Lower leg skin (tissue), 3 donors: ENCODE measurements around the gene MCOLN1.

Source experiments
- CTCF ChIP-seq, 3 donors: fragments of 450-650 bp; IDR thresholded peaks; one replicate each; pipeline ENCODE4 v1.5.1; 2016; ENCODE audit warnings: antibody characterized with exemption in 3 of 3, mild to moderate bottlenecking in 3 of 3, moderate library complexity in 2 of 3
- POLR2A ChIP-seq, 2 donors: fragments of 450-650 bp; IDR thresholded peaks; one replicate each; pipeline ENCODE4 v1.6.1; 2016 to 2017; ENCODE audit warnings: antibody characterized with exemption in 2 of 2, mild to moderate bottlenecking in 1 of 2, moderate library complexity in 1 of 2

DNA sequence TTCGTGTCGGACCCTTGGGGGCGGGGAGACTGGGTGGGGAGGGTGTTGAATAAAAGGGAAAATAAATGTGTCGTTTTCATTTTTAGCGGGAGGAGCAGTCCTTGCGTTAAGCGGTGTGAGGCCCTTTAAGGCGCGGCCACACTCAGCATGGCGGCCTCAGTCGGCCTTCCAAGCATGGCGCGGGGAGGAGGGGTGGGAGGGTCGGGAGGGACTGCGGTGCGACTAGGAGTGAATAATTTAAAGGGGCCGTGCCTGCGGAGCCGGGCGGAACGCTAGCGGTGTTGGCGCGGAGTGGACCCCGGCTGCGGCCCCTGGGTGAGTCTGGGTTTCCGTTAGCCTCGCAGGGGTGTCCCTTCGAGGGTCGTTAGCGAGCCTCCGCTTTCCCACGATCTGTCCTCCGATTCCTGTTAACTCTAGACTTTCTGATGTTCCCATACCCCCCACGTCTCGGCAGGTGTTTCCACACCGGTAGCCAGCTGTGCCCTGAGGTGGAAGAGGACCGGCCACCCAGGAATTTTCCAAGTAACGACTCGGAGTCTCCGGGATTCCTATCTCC lies 11.6 kb downstream of the MCOLN1 start:
- TF ChIP-seq CTCF (IDR thresholded peaks at IDR 0.05) (no peak), POLR2A (IDR thresholded peaks at IDR 0.05) (no peak)
